Measurements from ENCODE around the gene STRN4. TPM values are rescaled to one million over a fixed set of nuclear protein-coding genes. Genes with fewer than 3 reads are reported as not detected.

Gene STRN4
- total RNA-seq, 1 donor from 2014 or later, result 68.5 TPM

GRCh38 chr19:46730187-46730586, 16.1 kb downstream of the STRN4 start:
- peaks cover 29% of the 10 kb centered on the region for H3K4me1 ChIP-seq
- intact Hi-C loops (cut with DNase I), result no loop called here
- H3K4me3 ChIP-seq, result no peak overlapping the region
- H3K27ac ChIP-seq, result no peak overlapping the region
- ATAC-seq (no peak), DNase-seq (no peak)
- H3K27me3 ChIP-seq, result no peaks in the 10 kb centered on the region
- peaks cover 85% of the 10 kb centered on the region for H3K36me3 ChIP-seq
- no peaks in the 10 kb centered on the region for H3K9me3 ChIP-seq
- no peak for TF ChIP-seq CTCF (IDR thresholded peaks at IDR 0.05)

GRCh38 chr19:46729696-46730095, 16.6 kb downstream of the STRN4 start:
- no peak overlapping the region for H3K27ac ChIP-seq
- H3K36me3 ChIP-seq, result peaks cover 86% of the 10 kb centered on the region
- H3K4me3 ChIP-seq, result no peak overlapping the region
- no peak for ATAC-seq
- peaks cover 25% of the 10 kb centered on the region for H3K4me1 ChIP-seq
- DNase-seq, result no peak
- TF ChIP-seq CTCF (IDR thresholded peaks at IDR 0.05), result no peak
- no peaks in the 10 kb centered on the region for H3K27me3 ChIP-seq
- intact Hi-C loops (cut with DNase I), result no loop called here
- H3K9me3 ChIP-seq, result no peaks in the 10 kb centered on the region

GRCh38 chr19:46728693-46729339, 17.4 kb downstream of the STRN4 start:
- Histone ChIP-seq H3K4me1 (peaks cover 25% of the 10 kb centered on the region), H3K36me3 (peaks cover 86% of the 10 kb centered on the region), H3K27me3 (no peaks in the 10 kb centered on the region), H3K9me3 (no peaks in the 10 kb centered on the region), H3K4me3 (peak overlapping the region; percentile 14), H3K27ac (no peak overlapping the region)
- peak; percentile 74 for ATAC-seq
- DNase-seq, result peak; percentile 88
- intact Hi-C loops (cut with DNase I), result no loop called here
- peak; percentile 95 for TF ChIP-seq CTCF (IDR thresholded peaks at IDR 0.05)

DNA sequence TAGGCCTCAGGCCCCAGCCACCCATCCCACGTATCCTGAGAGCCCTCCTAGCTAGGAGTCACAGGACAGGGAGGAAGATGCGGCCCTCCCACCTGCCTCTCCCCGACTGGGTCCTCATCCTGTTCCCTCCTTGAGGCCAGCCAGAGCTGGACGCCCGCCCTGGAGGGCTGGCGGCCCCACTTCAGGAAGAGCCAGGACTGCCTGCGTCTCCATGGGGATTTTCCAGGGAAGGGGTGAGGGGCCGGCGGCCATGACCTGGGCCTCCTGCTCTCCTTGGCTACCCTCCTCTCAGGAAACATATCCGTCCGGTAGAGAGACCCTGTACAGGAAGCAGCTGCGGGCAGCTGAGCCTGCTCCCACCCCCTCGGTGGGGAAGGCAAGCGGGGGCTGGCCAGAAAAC, 18.0 kb downstream of the STRN4 start:
- DNase-seq (no peak), ATAC-seq (no peak)
- peaks cover 86% of the 10 kb centered on the region for H3K36me3 ChIP-seq

DNA sequence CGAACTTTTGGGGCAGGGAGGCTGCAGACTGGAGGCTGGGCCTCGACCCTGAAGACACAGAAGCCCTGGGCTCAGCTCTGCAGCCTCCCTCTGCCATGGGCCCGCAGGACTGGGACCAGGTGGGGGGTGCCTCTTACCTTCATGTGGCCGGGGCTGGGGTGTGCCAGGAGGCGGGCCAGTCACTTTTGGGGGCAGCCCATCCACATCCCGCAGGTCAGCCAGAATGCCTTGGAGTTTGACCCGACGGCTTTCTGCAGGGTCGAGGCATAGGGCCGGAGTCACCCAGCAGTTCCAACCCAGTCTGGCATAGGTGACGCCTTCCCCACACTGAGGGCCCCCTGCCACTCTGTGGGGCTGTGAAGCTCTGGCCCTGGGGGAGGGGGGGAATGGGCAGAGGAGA, 18.5 kb downstream of the STRN4 start:
- no peak for TF ChIP-seq CTCF (IDR thresholded peaks at IDR 0.05)
- DNase-seq, result no peak
- no peak overlapping the region for H3K4me3 ChIP-seq
- peak overlapping the region; percentile 42 for H3K27ac ChIP-seq
- H3K9me3 ChIP-seq, result no peaks in the 10 kb centered on the region
- H3K4me1 ChIP-seq, result peaks cover 29% of the 10 kb centered on the region
- peaks cover 86% of the 10 kb centered on the region for H3K36me3 ChIP-seq
- ATAC-seq, result no peak
- intact Hi-C loops (cut with DNase I), result no loop called here
- no peaks in the 10 kb centered on the region for H3K27me3 ChIP-seq

More for the DNA sequence above, 18.0 kb downstream of the STRN4 start:
- peaks cover 25% of the 10 kb centered on the region for H3K4me1 ChIP-seq
- no peaks in the 10 kb centered on the region for H3K9me3 ChIP-seq
- H3K4me3 ChIP-seq, result peak overlapping the region; percentile 14
- H3K27ac ChIP-seq, result peak overlapping the region; percentile 42
- no peak for TF ChIP-seq CTCF (IDR thresholded peaks at IDR 0.05)
- no peaks in the 10 kb centered on the region for H3K27me3 ChIP-seq
- intact Hi-C loops (cut with DNase I), result no loop called here
